BJ (cell line): ENCODE measurements around the gene UBP1. TPM values are rescaled to one million over a fixed set of nuclear protein-coding genes. Genes with fewer than 3 reads are reported as not detected.
"Not testable (repeated sequence)": the region's sequence is repeated elsewhere in the genome, so short reads cannot be mapped to it uniquely, and the experiment has no call there.

ENCODE experiments used
- CTCF ChIA-PET: fragments of 350-600 bp; formaldehyde crosslinking; extraction: SDS; loops from one replicate; lab custom pipeline; 2021; ENCODE audit warnings: antibody characterized with exemption, inconsistent platforms; lab: Yijun Ruan, JAX
- POLR2A ChIA-PET: fragments of 300-600 bp; sonication (Branson Sonifier 250); formaldehyde crosslinking; extraction: SDS; loops from one replicate; lab custom pipeline; 2021; ENCODE audit warnings: antibody characterized with exemption; lab: Charles Lee
- DNase-seq: peaks from one replicate; pipeline ENCODE4 v3.0.0-alpha.2; 2011; ENCODE audit warnings: low read depth
- H3K27me3 ChIP-seq: 2 replicates; pipeline ENCODE4 v1.6.0; 2011; ENCODE audit warnings: low read length; ENCODE audit not compliant: control insufficient read depth, insufficient read depth
- H3K36me3 ChIP-seq: 2 replicates; pipeline ENCODE4 v1.5.1; 2011; ENCODE audit warnings: low read length; ENCODE audit not compliant: control insufficient read depth, insufficient read depth
- H3K4me3 ChIP-seq: 2 replicates; pipeline ENCODE4 v1.5.1; 2011; ENCODE audit warnings: low read depth, mild to moderate bottlenecking, control low read depth, low read length
- polyA plus RNA-seq: library from polyadenylated mRNA; depleted of rRNA; stranded (reverse); fragments of >200 nt; gene quantifications from 2 replicates; pipeline ENCODE4 v1.2.3, GENCODE V29; 2011
- TF ChIP-seq, protein P1 (sequence below): IDR thresholded peaks from 2 replicates; pipeline ENCODE4 v1.5.1; 2011; ENCODE audit warnings: low read depth, mild to moderate bottlenecking, control low read depth, inconsistent platforms, low read length, moderate library complexity; ENCODE audit not compliant: insufficient read depth

Gene UBP1
- polyA plus RNA-seq, 1 experiment, result 62.7 TPM

DNA sequence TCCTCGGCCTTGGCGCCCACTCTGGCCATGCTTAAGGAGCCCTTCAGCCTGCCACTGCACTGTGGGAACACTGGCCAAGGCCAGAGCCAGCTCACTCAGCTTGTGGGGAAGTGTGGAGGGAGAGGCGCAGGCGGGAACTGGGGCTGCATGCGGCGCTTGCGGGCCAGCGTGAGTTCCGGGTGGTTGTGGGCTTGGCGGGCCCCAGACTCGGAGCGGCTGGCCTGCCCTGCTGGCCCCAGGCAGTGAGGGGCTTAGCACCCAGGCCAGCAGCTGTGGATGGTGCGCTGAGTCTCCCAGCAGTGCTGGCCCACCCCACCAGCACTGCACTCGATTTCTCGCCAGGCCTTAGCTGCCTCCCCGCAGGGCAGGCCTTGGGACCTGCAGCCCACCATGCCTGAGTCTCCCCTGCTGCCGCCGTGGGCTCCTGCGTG, 13.1 kb upstream of the UBP1 start:
- Histone ChIP-seq H3K27me3 (no peaks in the 10 kb centered on the region), H3K4me3 (no peak overlapping the region), H3K36me3 (no peaks in the 10 kb centered on the region)
- no peak for DNase-seq
- POLR2A ChIA-PET, result no interaction called here
- CTCF ChIA-PET, result no interaction called here
- TF ChIP-seq, protein P1, sequence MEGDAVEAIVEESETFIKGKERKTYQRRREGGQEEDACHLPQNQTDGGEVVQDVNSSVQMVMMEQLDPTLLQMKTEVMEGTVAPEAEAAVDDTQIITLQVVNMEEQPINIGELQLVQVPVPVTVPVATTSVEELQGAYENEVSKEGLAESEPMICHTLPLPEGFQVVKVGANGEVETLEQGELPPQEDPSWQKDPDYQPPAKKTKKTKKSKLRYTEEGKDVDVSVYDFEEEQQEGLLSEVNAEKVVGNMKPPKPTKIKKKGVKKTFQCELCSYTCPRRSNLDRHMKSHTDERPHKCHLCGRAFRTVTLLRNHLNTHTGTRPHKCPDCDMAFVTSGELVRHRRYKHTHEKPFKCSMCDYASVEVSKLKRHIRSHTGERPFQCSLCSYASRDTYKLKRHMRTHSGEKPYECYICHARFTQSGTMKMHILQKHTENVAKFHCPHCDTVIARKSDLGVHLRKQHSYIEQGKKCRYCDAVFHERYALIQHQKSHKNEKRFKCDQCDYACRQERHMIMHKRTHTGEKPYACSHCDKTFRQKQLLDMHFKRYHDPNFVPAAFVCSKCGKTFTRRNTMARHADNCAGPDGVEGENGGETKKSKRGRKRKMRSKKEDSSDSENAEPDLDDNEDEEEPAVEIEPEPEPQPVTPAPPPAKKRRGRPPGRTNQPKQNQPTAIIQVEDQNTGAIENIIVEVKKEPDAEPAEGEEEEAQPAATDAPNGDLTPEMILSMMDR, result no peak

DNA sequence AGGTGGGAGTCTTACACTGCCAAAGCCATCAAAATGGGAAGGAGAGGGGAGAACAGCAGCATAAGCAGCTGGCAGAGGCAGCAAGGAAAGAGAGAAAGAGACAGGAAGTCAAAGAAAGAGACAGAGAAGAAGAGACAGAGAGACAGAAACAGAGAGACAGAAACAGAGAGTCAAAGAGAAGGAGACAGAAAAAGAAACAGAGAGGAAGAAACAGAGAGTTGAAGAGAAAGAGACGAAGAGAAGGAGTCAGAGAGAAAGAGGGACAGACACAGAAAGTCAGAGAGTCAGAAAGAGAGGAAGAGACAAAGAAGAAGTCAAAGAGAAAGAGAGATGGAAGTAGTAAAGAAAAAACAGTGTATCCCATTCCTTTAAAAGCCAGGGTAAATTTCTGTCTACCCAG, 11.8 kb upstream of the UBP1 start:
- CTCF ChIA-PET, POLR2A ChIA-PET: not testable (repeated sequence)

DNA sequence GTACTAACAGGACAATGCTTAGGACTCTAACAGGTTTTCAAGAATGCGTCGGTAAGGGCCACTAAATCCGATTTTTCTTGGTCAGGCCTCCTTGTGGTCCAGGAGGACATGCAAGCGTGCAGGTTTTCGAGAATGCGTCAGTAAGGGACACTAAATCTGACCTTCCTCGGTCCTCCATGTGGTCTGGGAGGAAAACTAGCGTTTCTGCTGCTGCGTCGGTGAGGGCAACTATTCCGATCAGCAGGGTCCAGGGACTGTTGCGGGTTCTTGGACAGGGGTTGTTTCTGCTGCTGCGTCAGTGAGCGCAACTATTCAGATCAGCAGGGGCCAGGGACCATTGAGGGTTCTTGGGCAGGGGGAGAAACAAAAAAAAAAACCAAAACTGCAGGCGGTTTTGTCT, 7.8 kb upstream of the UBP1 start:
- ChIA-PET CTCF (no interaction called here), POLR2A (no interaction called here)
- DNase-seq, result no peak
- Histone ChIP-seq H3K4me3 (no peak overlapping the region), H3K27me3 (no peaks in the 10 kb centered on the region), H3K36me3 (no peaks in the 10 kb centered on the region)
- TF ChIP-seq, protein P1, result no peak

More for the DNA sequence above, 11.8 kb upstream of the UBP1 start:
- H3K27me3 ChIP-seq, DNase-seq, H3K4me3 ChIP-seq, H3K36me3 ChIP-seq: not testable (repeated sequence)

DNA sequence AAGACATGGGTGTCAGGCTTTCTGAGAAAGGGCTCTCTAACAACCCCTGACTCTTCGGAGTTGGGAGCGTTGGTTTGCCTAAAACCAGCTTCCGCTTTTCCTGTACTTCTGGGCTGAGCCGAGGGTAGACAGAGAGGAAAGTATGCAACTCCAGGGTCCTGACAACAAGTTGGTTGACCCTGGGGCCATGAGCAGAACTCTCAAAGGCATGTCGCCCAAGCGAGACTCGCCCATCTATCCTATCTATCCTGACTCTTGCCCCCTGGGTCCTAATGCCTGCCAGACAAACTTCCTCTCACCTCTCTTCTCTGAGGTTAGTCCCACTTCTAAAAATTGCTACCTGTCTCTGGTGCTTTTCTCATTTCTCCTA, 7.0 kb upstream of the UBP1 start:
- DNase-seq, H3K36me3 ChIP-seq, POLR2A ChIA-PET, H3K4me3 ChIP-seq, CTCF ChIA-PET, H3K27me3 ChIP-seq: not testable (repeated sequence)

DNA sequence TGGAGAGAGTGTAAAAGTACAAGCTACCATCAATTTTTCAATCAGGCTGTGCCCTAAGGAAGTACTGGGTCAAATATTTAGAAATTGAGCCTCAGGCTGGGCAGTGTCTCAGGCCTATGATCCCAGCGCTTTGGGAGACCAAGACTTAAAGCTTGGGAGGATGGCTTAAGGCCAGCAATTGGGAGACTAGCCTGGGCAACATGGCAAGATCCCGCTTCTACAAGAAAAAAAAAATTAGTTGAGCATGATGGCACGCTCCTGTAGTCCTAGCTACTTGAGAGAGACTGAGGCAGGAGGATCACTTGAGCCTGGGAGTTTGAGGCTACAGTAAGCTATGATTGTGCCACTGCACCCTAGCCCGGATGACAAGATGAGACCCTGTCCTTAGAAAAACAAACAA, 2.0 kb upstream of the UBP1 start:
- ChIA-PET CTCF (no interaction called here), POLR2A (no interaction called here)
- TF ChIP-seq, protein P1, result no peak
- no peaks in the 10 kb centered on the region for H3K27me3 ChIP-seq
- H3K4me3 ChIP-seq, result no peak overlapping the region
- no peak for DNase-seq
- H3K36me3 ChIP-seq, result no peaks in the 10 kb centered on the region

DNA sequence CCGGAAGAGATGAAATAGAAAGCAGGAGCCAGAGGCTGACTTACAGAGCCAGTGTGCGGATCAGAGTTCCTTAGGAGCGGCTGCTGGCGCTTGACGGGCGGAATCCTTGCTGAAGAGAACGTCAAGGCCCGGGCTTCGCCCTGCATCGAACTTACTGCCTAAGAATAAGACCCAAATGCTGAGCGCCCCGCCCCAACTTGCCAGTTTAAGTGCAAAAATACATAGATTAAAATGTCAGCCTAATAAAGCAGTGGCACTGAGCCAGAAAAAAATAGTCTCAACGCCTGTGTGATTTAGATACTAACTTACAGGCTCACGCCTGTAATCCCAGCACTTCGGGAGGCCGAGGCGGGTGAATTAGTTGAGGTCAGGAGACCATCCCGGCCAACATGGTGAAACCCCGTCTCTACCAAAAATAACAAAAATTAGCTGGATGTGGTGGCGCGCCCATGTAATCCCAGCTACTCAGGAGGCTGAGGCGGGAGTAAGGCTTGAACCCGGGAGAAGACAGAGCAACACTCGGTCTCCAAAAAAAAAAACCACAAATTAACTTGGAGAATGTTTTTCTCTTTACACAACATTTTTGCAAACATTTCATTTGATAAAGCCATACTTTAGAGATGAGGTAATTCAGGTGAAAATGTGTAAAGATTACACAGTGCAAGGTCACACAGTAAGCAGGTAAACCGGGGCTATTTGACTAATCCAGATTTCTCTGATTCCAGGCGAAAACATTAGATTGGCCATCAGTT, 1.2 kb upstream of the UBP1 start:
- POLR2A ChIA-PET, result no interaction called here
- DNase-seq, result no peak
- TF ChIP-seq, protein P1, result no peak
- Histone ChIP-seq H3K36me3 (no peaks in the 10 kb centered on the region), H3K27me3 (no peaks in the 10 kb centered on the region), H3K4me3 (peak overlapping the region; percentile 44)
- CTCF ChIA-PET, result interaction anchor here (0.9 kb wide), 1 partner anchor 69 kb away, joined by 3 read pairs; no protein-coding TSS in a partner anchor
